ENCODE results near the gene PDPR. TPM values are rescaled to one million over a fixed set of nuclear protein-coding genes. Genes with fewer than 3 reads are reported as not detected.
"Not testable (repeated sequence)": the region's sequence is repeated elsewhere in the genome, so short reads cannot be mapped to it uniquely, and the experiment has no call there.

The PDPR gene
- total RNA-seq, 1 experiment from 2014 or later, result 28.5 TPM

DNA sequence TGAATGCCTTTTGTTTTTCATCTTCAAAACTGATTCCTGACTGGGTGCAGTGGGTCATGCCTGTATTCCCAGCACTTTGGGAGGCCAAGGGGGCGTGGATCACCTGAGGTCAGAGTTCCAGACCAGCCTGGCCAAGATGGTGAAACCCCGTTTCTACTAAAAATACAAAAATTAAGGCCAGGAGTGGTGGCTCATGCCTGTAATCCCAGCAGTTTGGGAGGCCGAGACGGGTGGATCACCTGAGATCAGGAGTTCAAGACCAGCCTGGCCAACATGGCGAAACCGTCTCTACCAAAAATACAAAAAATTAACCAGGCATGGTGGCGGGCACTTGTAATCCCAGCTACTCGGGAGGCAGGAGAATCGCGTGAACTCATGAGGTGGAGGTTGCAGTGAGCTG lies 28.6 kb downstream of the PDPR start:
- H3K4me3 ChIP-seq (replicated peaks in 1 of 2; ENCODE audit: low read depth in 1 of 2, low read length in 2 of 2); RAD21 ChIA-PET (ENCODE audit: low non-redundant PET in 1 of 2, low total read pairs in 2 of 2, uncharacterized antibody in 2 of 2, unreplicated experiment in 2 of 2); BruUV-seq (replicated peaks): not testable (repeated sequence)

DNA sequence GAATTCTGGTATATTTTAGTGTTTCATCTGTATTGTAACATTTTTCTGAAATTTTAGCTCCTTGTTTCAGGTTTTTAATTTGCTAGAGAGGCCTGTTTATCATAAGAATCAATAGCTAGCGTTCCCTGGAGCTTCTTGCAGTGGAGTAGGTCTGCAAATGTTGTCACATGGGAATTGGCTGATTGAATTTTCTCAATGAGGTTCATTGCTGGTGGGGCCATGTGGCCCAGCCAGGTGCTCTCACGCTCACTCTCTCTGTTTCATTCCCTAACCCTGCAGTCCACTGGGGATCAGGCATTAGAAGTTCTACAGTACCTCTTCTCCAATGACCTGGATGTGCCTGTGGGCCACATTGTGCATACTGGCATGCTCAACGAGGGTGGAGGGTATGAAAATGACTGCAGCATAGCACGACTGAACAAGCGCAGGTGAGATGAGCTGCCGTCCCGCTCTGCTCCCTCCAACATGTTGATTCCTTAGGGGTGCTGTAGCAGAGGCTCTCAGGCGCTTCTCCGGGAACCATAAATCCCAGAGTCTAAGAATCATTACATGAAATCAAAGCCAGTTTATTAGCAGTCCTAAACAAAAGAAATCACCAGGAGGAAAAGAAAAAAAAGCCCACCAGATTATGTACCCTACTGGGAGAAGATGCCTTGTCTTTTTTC lies 29.2 kb downstream of the PDPR start:
- ATAC-seq; H3K9me3 ChIP-seq (ENCODE audit: control insufficient read depth in 1 of 2, insufficient read depth in 1 of 2, low read depth in 1 of 2, low read length in 2 of 2); intact Hi-C loops (cut with micrococcal nuclease); H3K36me3 ChIP-seq (ENCODE audit: control insufficient read depth in 1 of 2, insufficient read depth in 2 of 2, low read length in 2 of 2); H3K27ac ChIP-seq (ENCODE audit: low read depth, low read length); H3K4me3 ChIP-seq (replicated peaks in 1 of 2; ENCODE audit: low read depth in 1 of 2, low read length in 2 of 2); BruUV-seq (replicated peaks); RAD21 ChIA-PET (ENCODE audit: low non-redundant PET in 1 of 2, low total read pairs in 2 of 2, uncharacterized antibody in 2 of 2, unreplicated experiment in 2 of 2); H3K4me1 ChIP-seq (ENCODE audit: control insufficient read depth in 1 of 2, insufficient read depth in 2 of 2, low read length in 2 of 2); CTCF ChIA-PET; H3K4me2 ChIP-seq (ENCODE audit: low read length); H4K20me1 ChIP-seq (ENCODE audit: insufficient read depth); H3K9ac ChIP-seq (ENCODE audit: low read length); H2AFZ ChIP-seq (ENCODE audit: low read depth, low read length, poor library complexity, severe bottlenecking); H3K79me2 ChIP-seq (ENCODE audit: insufficient read depth, low read length); DNase-seq (ENCODE audit: low read depth, low spot score); POLR2A ChIA-PET; H3K27me3 ChIP-seq (ENCODE audit: insufficient read depth, low read length); H3K9me2 ChIP-seq (ENCODE audit: insufficient read depth): not testable (repeated sequence)

More for the DNA sequence above, 28.6 kb downstream of the PDPR start:
- H2AFZ ChIP-seq (ENCODE audit: low read depth, low read length, poor library complexity, severe bottlenecking); H3K9ac ChIP-seq (ENCODE audit: low read length); H3K9me2 ChIP-seq (ENCODE audit: insufficient read depth); H3K27me3 ChIP-seq (ENCODE audit: insufficient read depth, low read length); H3K36me3 ChIP-seq (ENCODE audit: control insufficient read depth in 1 of 2, insufficient read depth in 2 of 2, low read length in 2 of 2); POLR2A ChIA-PET; H3K4me2 ChIP-seq (ENCODE audit: low read length); CTCF ChIA-PET; H4K20me1 ChIP-seq (ENCODE audit: insufficient read depth); H3K9me3 ChIP-seq (ENCODE audit: control insufficient read depth in 1 of 2, insufficient read depth in 1 of 2, low read depth in 1 of 2, low read length in 2 of 2); ATAC-seq; DNase-seq (ENCODE audit: low read depth, low spot score); H3K4me1 ChIP-seq (ENCODE audit: control insufficient read depth in 1 of 2, insufficient read depth in 2 of 2, low read length in 2 of 2); H3K79me2 ChIP-seq (ENCODE audit: insufficient read depth, low read length); intact Hi-C loops (cut with micrococcal nuclease); H3K27ac ChIP-seq (ENCODE audit: low read depth, low read length): not testable (repeated sequence)

DNA sequence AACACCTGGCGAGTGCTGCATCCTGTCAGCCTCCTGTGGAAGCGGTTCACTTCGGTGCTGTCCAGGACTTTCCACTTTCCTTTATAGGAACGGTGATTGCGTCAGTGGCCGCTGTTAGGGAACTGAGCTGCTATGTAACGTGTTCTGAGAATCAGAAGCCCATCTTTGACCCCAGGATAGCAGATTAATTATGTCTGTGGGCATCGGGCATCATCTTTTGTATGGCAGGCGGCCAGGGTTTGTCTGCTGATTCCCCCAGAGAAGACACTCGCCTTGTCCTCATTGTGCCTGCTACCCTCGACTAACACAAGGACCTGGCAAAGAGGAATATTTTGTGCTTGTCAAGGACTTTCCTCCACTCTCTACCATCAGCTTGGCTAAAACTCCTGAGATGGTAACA lies 33.7 kb downstream of the PDPR start:
- intact Hi-C loops (cut with micrococcal nuclease); H3K4me3 ChIP-seq (replicated peaks in 1 of 2; ENCODE audit: low read depth in 1 of 2, low read length in 2 of 2); H3K9me2 ChIP-seq (ENCODE audit: insufficient read depth); H4K20me1 ChIP-seq (ENCODE audit: insufficient read depth); H3K4me2 ChIP-seq (ENCODE audit: low read length); H3K27me3 ChIP-seq (ENCODE audit: insufficient read depth, low read length); DNase-seq (ENCODE audit: low read depth, low spot score); H3K79me2 ChIP-seq (ENCODE audit: insufficient read depth, low read length); H3K9ac ChIP-seq (ENCODE audit: low read length); BruUV-seq (replicated peaks); H3K9me3 ChIP-seq (ENCODE audit: control insufficient read depth in 1 of 2, insufficient read depth in 1 of 2, low read depth in 1 of 2, low read length in 2 of 2); ATAC-seq; POLR2A ChIA-PET; RAD21 ChIA-PET (ENCODE audit: low non-redundant PET in 1 of 2, low total read pairs in 2 of 2, uncharacterized antibody in 2 of 2, unreplicated experiment in 2 of 2); CTCF ChIA-PET; H2AFZ ChIP-seq (ENCODE audit: low read depth, low read length, poor library complexity, severe bottlenecking); H3K27ac ChIP-seq (ENCODE audit: low read depth, low read length): not testable (repeated sequence)
- Histone ChIP-seq H3K36me3 (ENCODE audit: control insufficient read depth in 1 of 2, insufficient read depth in 2 of 2, low read length in 2 of 2) (peaks cover 3 to 23% of the 10 kb centered on the region in 2 experiments; a peak in 3 of 4 replicates), H3K4me1 (ENCODE audit: control insufficient read depth in 1 of 2, insufficient read depth in 2 of 2, low read length in 2 of 2) (peaks cover 0 to 16% of the 10 kb centered on the region in 2 experiments; a peak in 2 of 4 replicates)

DNA sequence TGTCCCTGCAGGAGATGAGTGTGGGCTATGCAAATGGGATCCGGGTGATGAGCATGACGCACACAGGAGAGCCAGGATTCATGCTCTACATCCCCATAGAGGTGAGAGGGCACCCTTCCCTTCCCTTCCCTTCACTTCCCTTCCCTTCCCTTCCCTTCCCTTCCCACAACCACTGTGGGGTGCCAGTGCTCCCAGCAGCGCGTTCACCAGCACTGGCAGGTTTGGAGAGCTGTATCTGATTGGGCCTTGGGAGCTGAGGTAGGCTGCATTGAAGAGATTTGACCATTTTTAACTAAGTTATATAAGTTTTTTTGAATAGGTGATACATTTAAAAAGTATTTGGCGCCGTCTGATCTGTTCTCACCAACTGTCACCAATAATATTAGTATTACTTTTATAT lies 34.3 kb downstream of the PDPR start:
- H3K9me2 ChIP-seq (ENCODE audit: insufficient read depth); H3K27me3 ChIP-seq (ENCODE audit: insufficient read depth, low read length); BruUV-seq (replicated peaks); H2AFZ ChIP-seq (ENCODE audit: low read depth, low read length, poor library complexity, severe bottlenecking); ATAC-seq; H3K4me3 ChIP-seq (replicated peaks in 1 of 2; ENCODE audit: low read depth in 1 of 2, low read length in 2 of 2); RAD21 ChIA-PET (ENCODE audit: low non-redundant PET in 1 of 2, low total read pairs in 2 of 2, uncharacterized antibody in 2 of 2, unreplicated experiment in 2 of 2); H3K27ac ChIP-seq (ENCODE audit: low read depth, low read length); H4K20me1 ChIP-seq (ENCODE audit: insufficient read depth); H3K9me3 ChIP-seq (ENCODE audit: control insufficient read depth in 1 of 2, insufficient read depth in 1 of 2, low read depth in 1 of 2, low read length in 2 of 2); intact Hi-C loops (cut with micrococcal nuclease); H3K4me2 ChIP-seq (ENCODE audit: low read length); DNase-seq (ENCODE audit: low read depth, low spot score); H3K79me2 ChIP-seq (ENCODE audit: insufficient read depth, low read length); H3K9ac ChIP-seq (ENCODE audit: low read length); CTCF ChIA-PET; POLR2A ChIA-PET: not testable (repeated sequence)
- H3K36me3 ChIP-seq (ENCODE audit: control insufficient read depth in 1 of 2, insufficient read depth in 2 of 2, low read length in 2 of 2), result peaks cover 9 to 26% of the 10 kb centered on the region in 2 experiments; a peak in 3 of 4 replicates
- peaks cover 0 to 16% of the 10 kb centered on the region in 2 experiments; a peak in 2 of 4 replicates for H3K4me1 ChIP-seq (ENCODE audit: control insufficient read depth in 1 of 2, insufficient read depth in 2 of 2, low read length in 2 of 2)

Measured in HCT116 (cell line).